ENCODE measurements around the gene ISCA2. TPM values are rescaled to one million over a fixed set of nuclear protein-coding genes. Genes with fewer than 3 reads are reported as not detected.

Gene ISCA2
- total and polyA plus RNA-seq, 2 donors (not counting 1 experiment from before 2014, with no cell fraction given) = 11.7 to 32.1 TPM

DNA sequence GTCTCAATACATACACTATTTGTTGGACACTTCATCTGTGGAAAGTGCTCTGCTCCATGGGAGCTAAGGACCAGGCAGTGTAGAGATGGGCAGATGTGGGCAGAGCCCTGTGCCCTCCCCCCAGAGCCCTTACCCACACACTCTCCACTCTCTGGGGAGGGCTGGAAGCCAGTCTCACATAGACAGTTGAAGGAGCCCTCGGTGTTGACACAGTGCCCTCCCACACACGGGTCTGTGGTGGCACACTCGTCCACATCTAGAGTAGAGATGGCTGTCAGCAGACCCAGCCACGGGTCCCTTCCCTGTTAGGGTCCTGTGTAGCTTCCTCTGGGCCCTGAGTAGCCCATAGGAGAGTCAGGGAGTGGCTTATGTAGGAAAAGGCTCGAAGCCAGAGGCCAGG lies 14.3 kb downstream of the ISCA2 start:
- no peak overlapping the region for H3K4me2 ChIP-seq (ENCODE audit: extremely low read depth, insufficient read depth, low read length)
- H3K4me1 ChIP-seq (ENCODE audit: control insufficient read depth, extremely low read depth, insufficient read depth, low read length) = peaks cover 22% of the 10 kb centered on the region
- no peaks in the 10 kb centered on the region for H3K27me3 ChIP-seq (ENCODE audit: control insufficient read depth, insufficient read depth, low read length)
- TF ChIP-seq, protein P1, sequence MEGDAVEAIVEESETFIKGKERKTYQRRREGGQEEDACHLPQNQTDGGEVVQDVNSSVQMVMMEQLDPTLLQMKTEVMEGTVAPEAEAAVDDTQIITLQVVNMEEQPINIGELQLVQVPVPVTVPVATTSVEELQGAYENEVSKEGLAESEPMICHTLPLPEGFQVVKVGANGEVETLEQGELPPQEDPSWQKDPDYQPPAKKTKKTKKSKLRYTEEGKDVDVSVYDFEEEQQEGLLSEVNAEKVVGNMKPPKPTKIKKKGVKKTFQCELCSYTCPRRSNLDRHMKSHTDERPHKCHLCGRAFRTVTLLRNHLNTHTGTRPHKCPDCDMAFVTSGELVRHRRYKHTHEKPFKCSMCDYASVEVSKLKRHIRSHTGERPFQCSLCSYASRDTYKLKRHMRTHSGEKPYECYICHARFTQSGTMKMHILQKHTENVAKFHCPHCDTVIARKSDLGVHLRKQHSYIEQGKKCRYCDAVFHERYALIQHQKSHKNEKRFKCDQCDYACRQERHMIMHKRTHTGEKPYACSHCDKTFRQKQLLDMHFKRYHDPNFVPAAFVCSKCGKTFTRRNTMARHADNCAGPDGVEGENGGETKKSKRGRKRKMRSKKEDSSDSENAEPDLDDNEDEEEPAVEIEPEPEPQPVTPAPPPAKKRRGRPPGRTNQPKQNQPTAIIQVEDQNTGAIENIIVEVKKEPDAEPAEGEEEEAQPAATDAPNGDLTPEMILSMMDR (conservative IDR thresholded peaks at IDR 0.05 in 1 of 2, IDR thresholded peaks at IDR 0.05 in 1 of 2; ENCODE audit: low read depth in 1 of 2, low read length in 2 of 2) = no peak
- TF ChIP-seq EZH2 (IDR thresholded peaks at IDR 0.05; ENCODE audit: low read length, missing control alignments) = no peak
- H3K36me3 ChIP-seq (ENCODE audit: control insufficient read depth, insufficient read depth, low read length) = peaks cover 58% of the 10 kb centered on the region
- H3K4me3 ChIP-seq (replicated peaks in 1 of 4; ENCODE audit: control extremely low read depth in 1 of 4, insufficient read depth in 1 of 4, low read depth in 3 of 4, low read length in 4 of 4) = no peak overlapping the region
- H2AFZ ChIP-seq (ENCODE audit: low read length) = no peak overlapping the region
- H3K27ac ChIP-seq (ENCODE audit: insufficient read depth, low read length) = no peak overlapping the region
- H3K9me3 ChIP-seq (ENCODE audit: control insufficient read depth, insufficient read depth, low read depth, low read length) = no peaks in the 10 kb centered on the region
- H3K9ac ChIP-seq (ENCODE audit: insufficient read depth, low read length) = no peak overlapping the region
- H4K20me1 ChIP-seq (ENCODE audit: control insufficient read depth, extremely low read depth, insufficient read depth, low read length) = no peaks in the 10 kb centered on the region
- DNase-seq (ENCODE audit: low read depth in 2 of 2) = no peak
- H3K79me2 ChIP-seq (ENCODE audit: control insufficient read depth, insufficient read depth, low read length) = no peaks in the 10 kb centered on the region

DNA sequence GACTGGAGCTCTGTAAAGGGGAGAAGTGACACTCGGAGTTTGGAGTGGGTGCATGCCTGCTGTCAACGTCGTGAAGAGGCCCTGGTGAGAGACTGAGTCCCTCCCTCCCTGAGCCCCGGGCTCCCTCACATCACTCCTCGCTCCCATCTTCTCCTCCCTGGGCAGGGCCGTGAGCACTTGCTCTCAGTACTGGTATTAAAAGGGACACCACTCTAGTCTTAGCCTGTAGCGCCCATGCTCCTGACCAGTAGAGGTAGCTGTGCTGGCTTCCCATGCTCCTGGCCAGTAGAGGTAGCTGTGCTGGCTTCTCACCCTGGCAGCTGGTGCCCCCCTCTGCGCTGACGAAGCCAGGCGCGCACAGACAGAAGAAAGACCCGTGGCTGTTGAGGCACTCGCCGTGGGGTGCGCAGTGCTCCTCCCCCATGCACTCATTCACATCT lies 14.7 kb downstream of the ISCA2 start:
- no peak overlapping the region for H3K4me3 ChIP-seq (replicated peaks in 1 of 4; ENCODE audit: control extremely low read depth in 1 of 4, insufficient read depth in 1 of 4, low read depth in 3 of 4, low read length in 4 of 4)
- H3K27ac ChIP-seq (ENCODE audit: insufficient read depth, low read length) = no peak overlapping the region
- H3K4me1 ChIP-seq (ENCODE audit: control insufficient read depth, extremely low read depth, insufficient read depth, low read length) = peaks cover 22% of the 10 kb centered on the region
- H3K9ac ChIP-seq (ENCODE audit: insufficient read depth, low read length) = no peak overlapping the region
- H3K27me3 ChIP-seq (ENCODE audit: control insufficient read depth, insufficient read depth, low read length) = no peaks in the 10 kb centered on the region
- no peaks in the 10 kb centered on the region for H4K20me1 ChIP-seq (ENCODE audit: control insufficient read depth, extremely low read depth, insufficient read depth, low read length)
- DNase-seq (ENCODE audit: low read depth in 2 of 2) = no peak
- no peak overlapping the region for H3K4me2 ChIP-seq (ENCODE audit: extremely low read depth, insufficient read depth, low read length)
- peaks cover 57% of the 10 kb centered on the region for H3K36me3 ChIP-seq (ENCODE audit: control insufficient read depth, insufficient read depth, low read length)
- no peak for TF ChIP-seq EZH2 (IDR thresholded peaks at IDR 0.05; ENCODE audit: low read length, missing control alignments)
- TF ChIP-seq, protein P1 (conservative IDR thresholded peaks at IDR 0.05 in 1 of 2, IDR thresholded peaks at IDR 0.05 in 1 of 2; ENCODE audit: low read depth in 1 of 2, low read length in 2 of 2) = peak in 1 of 2 donors; percentile 54
- H2AFZ ChIP-seq (ENCODE audit: low read length) = no peak overlapping the region
- H3K9me3 ChIP-seq (ENCODE audit: control insufficient read depth, insufficient read depth, low read depth, low read length) = no peaks in the 10 kb centered on the region
- H3K79me2 ChIP-seq (ENCODE audit: control insufficient read depth, insufficient read depth, low read length) = no peaks in the 10 kb centered on the region

DNA sequence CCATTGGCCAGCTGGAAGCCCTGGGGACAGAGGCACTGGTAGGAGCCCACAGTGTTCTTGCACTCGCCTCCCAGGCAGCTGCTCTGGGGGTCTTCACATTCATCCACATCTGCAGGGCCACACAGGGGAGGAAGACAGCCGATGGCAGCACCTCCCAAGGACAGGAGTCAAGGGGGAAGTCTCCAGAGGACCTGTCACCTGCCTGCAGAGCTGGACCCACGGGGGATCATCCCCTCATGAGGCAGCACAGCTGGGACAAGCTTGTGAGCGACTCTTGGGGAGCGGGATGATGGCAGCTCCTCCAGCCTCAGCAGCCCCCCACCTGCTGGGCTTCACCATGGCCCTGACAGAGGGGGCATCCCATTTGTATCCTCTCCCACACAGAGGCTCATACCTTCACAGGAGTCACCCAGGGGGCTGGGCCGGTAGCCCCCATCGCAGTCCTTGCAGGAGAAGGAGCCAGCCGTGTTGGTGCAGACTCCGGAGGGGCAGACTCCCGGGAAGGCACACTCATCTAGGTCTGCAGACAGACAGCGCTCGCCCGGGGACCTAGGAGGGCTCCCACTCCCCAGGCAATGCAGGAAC lies 15.4 kb downstream of the ISCA2 start:
- Histone ChIP-seq H4K20me1 (ENCODE audit: control insufficient read depth, extremely low read depth, insufficient read depth, low read length) (no peaks in the 10 kb centered on the region), H3K4me3 (replicated peaks in 1 of 4; ENCODE audit: control extremely low read depth in 1 of 4, insufficient read depth in 1 of 4, low read depth in 3 of 4, low read length in 4 of 4) (no peak overlapping the region), H3K4me1 (ENCODE audit: control insufficient read depth, extremely low read depth, insufficient read depth, low read length) (peaks cover 22% of the 10 kb centered on the region), H3K9me3 (ENCODE audit: control insufficient read depth, insufficient read depth, low read depth, low read length) (no peaks in the 10 kb centered on the region), H3K27me3 (ENCODE audit: control insufficient read depth, insufficient read depth, low read length) (no peaks in the 10 kb centered on the region), H3K9ac (ENCODE audit: insufficient read depth, low read length) (no peak overlapping the region), H3K79me2 (ENCODE audit: control insufficient read depth, insufficient read depth, low read length) (no peaks in the 10 kb centered on the region), H3K27ac (ENCODE audit: insufficient read depth, low read length) (no peak overlapping the region), H2AFZ (ENCODE audit: low read length) (no peak overlapping the region), H3K4me2 (ENCODE audit: extremely low read depth, insufficient read depth, low read length) (no peak overlapping the region), H3K36me3 (ENCODE audit: control insufficient read depth, insufficient read depth, low read length) (peaks cover 52% of the 10 kb centered on the region)
- no peak for DNase-seq (ENCODE audit: low read depth in 2 of 2)
- no peak for TF ChIP-seq EZH2 (IDR thresholded peaks at IDR 0.05; ENCODE audit: low read length, missing control alignments)
- TF ChIP-seq, protein P1 (conservative IDR thresholded peaks at IDR 0.05 in 1 of 2, IDR thresholded peaks at IDR 0.05 in 1 of 2; ENCODE audit: low read depth in 1 of 2, low read length in 2 of 2) = no peak
